ENCODE data around the gene SYT5. TPM values are rescaled to one million over a fixed set of nuclear protein-coding genes. Genes with fewer than 3 reads are reported as not detected.

SYT5 gene
- total and polyA plus RNA-seq, 4 experiments from 2014 or later = 0.29 to 0.59 TPM; not detected in 2

- Mint-ChIP-seq H3K36me3 (no peaks in the 10 kb centered on the region), H3K4me3 (peak overlapping the region in 2 of 8 donors; percentile 27 to 30), H3K4me1 (peaks cover 9 to 38% (median 21%) of the 10 kb centered on the region in 4 donors)
These were observed 8.6 kb downstream of the SYT5 start for GRCh38 chr19:55171440-55171839.

GRCh38 chr19:55169136-55169535 lies 11.0 kb downstream of the SYT5 start:
- Histone ChIP-seq H3K4me1 (ENCODE audit: insufficient read depth, low read length) (peaks cover 24% of the 10 kb centered on the region), H3K27ac (ENCODE audit: low read depth, low read length) (no peak overlapping the region), H3K4me3 (ENCODE audit: low read length in 2 of 2) (no peak overlapping the region), H3K36me3 (ENCODE audit: insufficient read depth, low read length) (no peaks in the 10 kb centered on the region), H3K27me3 (ENCODE audit: insufficient read depth, low read length) (peaks cover 28% of the 10 kb centered on the region), H3K9me3 (ENCODE audit: control insufficient read depth in 1 of 2, low read length in 2 of 2) (no peaks in the 10 kb centered on the region)
- H3K4me1 Mint-ChIP-seq = peaks cover 11 to 37% (median 20%) of the 10 kb centered on the region in 4 donors
- ChIA-PET POLR2A (ENCODE audit: partially characterized antibody) (no interaction called here), CTCF (ENCODE audit: partially characterized antibody) (interaction anchor here (1.2 kb wide), 1 partner anchor 8 kb away, joined by 3 read pairs; no protein-coding TSS in a partner anchor)
- no peaks in the 10 kb centered on the region for H3K36me3 Mint-ChIP-seq
- peaks cover 0 to 9% (median 2%) of the 10 kb centered on the region in 8 donors for H3K9me3 Mint-ChIP-seq
- intact Hi-C loops (cut with micrococcal nuclease) = no loop called here
- H3K27me3 Mint-ChIP-seq = peaks cover 51 to 66% of the 10 kb centered on the region in 2 donors
- no peak for DNase-seq
- H3K27ac Mint-ChIP-seq = no peak overlapping the region
- H3K4me3 Mint-ChIP-seq = no peak overlapping the region

More at GRCh38 chr19:55171440-55171839, 8.6 kb downstream of the SYT5 start:
- CTCF ChIA-PET (ENCODE audit: partially characterized antibody) = interaction anchor here (1.4 kb wide), 1 partner anchor 11 kb away, joined by 3 read pairs; no protein-coding TSS in a partner anchor
- intact Hi-C loops (cut with micrococcal nuclease) = no loop called here
- H3K27me3 ChIP-seq (ENCODE audit: insufficient read depth, low read length) = peaks cover 39% of the 10 kb centered on the region
- no peaks in the 10 kb centered on the region for H3K36me3 ChIP-seq (ENCODE audit: insufficient read depth, low read length)
- no peak overlapping the region for H3K27ac ChIP-seq (ENCODE audit: low read depth, low read length)
- H3K4me1 ChIP-seq (ENCODE audit: insufficient read depth, low read length) = peaks cover 24% of the 10 kb centered on the region
- Mint-ChIP-seq H3K9me3 (peaks cover 0 to 6% (median 3%) of the 10 kb centered on the region in 8 donors), H3K27ac (no peak overlapping the region), H3K27me3 (peaks cover 55 to 62% of the 10 kb centered on the region in 2 donors)
- no peaks in the 10 kb centered on the region for H3K9me3 ChIP-seq (ENCODE audit: control insufficient read depth in 1 of 2, low read length in 2 of 2)
- POLR2A ChIA-PET (ENCODE audit: partially characterized antibody) = no interaction called here
- DNase-seq = no peak
- H3K4me3 ChIP-seq (ENCODE audit: low read length in 2 of 2) = no peak overlapping the region

- H3K4me3 ChIP-seq (ENCODE audit: low read length in 2 of 2) = no peak within 1 kb of the TSS
- Mint-ChIP-seq H3K27ac (peak within 1 kb of the TSS in 6 of 7 donors; percentile 53 to 80 (median 71)), H3K4me3 (peak within 1 kb of the TSS; percentile 15 to 86 (median 56)), H3K9me3 (peaks cover 0 to 9% (median 2%) of the 10 kb centered on the region in 8 donors), H3K36me3 (no peaks in the 10 kb centered on the region), H3K27me3 (peaks cover 44 to 58% of the 10 kb centered on the region in 2 donors), H3K4me1 (peaks cover 10 to 19% (median 10%) of the 10 kb centered on the region in 4 donors)
- H3K27me3 ChIP-seq (ENCODE audit: insufficient read depth, low read length) = peaks cover 26% of the 10 kb centered on the region
- ChIA-PET CTCF (ENCODE audit: partially characterized antibody) (interaction anchor here (0.9 to 1.9 kb wide), 3 partner anchors 23 to 26 kb away, joined by 3 to 6 read pairs (median 5); no protein-coding TSS in a partner anchor), POLR2A (ENCODE audit: partially characterized antibody) (interaction anchor here (0.6 kb wide), 1 partner anchor 275 kb away, joined by 3 read pairs; no protein-coding TSS in a partner anchor)
- peaks cover 14% of the 10 kb centered on the region for H3K4me1 ChIP-seq (ENCODE audit: insufficient read depth, low read length)
- no peaks in the 10 kb centered on the region for H3K36me3 ChIP-seq (ENCODE audit: insufficient read depth, low read length)
- intact Hi-C loops (cut with micrococcal nuclease) = no loop called here
- peak; percentile 36 to 58 (median 57) for DNase-seq
- no peak within 1 kb of the TSS for H3K27ac ChIP-seq (ENCODE audit: low read depth, low read length)
- H3K9me3 ChIP-seq (ENCODE audit: control insufficient read depth in 1 of 2, low read length in 2 of 2) = no peaks in the 10 kb centered on the region
These were observed 13.4 kb downstream of the SYT5 start, which contains the start of gene DNAAF3 for GRCh38 chr19:55166530-55167268. Gene DNAAF3 (minus strand): TSS chr19:55166613. CDS start chr19:55166413, 200 bp downstream.

GRCh38 chr19:55165952-55166529 lies 14.0 kb downstream of the SYT5 start:
- Histone ChIP-seq H3K36me3 (ENCODE audit: insufficient read depth, low read length) (no peaks in the 10 kb centered on the region), H3K4me3 (ENCODE audit: low read length in 2 of 2) (no peak overlapping the region), H3K9me3 (ENCODE audit: control insufficient read depth in 1 of 2, low read length in 2 of 2) (no peaks in the 10 kb centered on the region), H3K4me1 (ENCODE audit: insufficient read depth, low read length) (peaks cover 14% of the 10 kb centered on the region), H3K27me3 (ENCODE audit: insufficient read depth, low read length) (peaks cover 24% of the 10 kb centered on the region), H3K27ac (ENCODE audit: low read depth, low read length) (no peak overlapping the region)
- Mint-ChIP-seq H3K9me3 (peaks cover 0 to 9% (median 2%) of the 10 kb centered on the region in 8 donors), H3K36me3 (no peaks in the 10 kb centered on the region), H3K27me3 (peaks cover 41 to 52% of the 10 kb centered on the region in 2 donors), H3K27ac (peak overlapping the region in 3 of 7 donors; percentile 44 to 77 (median 69)), H3K4me3 (peak overlapping the region in 6 of 8 donors; percentile 15 to 86 (median 58)), H3K4me1 (peaks cover 10 to 13% (median 10%) of the 10 kb centered on the region in 4 donors)
- intact Hi-C loops (cut with micrococcal nuclease) = no loop called here
- CTCF ChIA-PET (ENCODE audit: partially characterized antibody) = interaction anchor here (1.3 to 1.9 kb wide), 2 partner anchors 22 to 25 kb away, joined by 3 to 6 read pairs; no protein-coding TSS in a partner anchor
- DNase-seq = peak in 2 of 5 donors; percentile 32 to 49
- POLR2A ChIA-PET (ENCODE audit: partially characterized antibody) = no interaction called here

- peaks cover 8% of the 10 kb centered on the region for H3K27me3 ChIP-seq (ENCODE audit: insufficient read depth, low read length)
- intact Hi-C loops (cut with micrococcal nuclease) = loop anchor here (2.0 kb wide), 1 partner anchor 43 kb away; no protein-coding TSS in a partner anchor
- Mint-ChIP-seq H3K4me3 (no peak overlapping the region), H3K9me3 (peaks cover 0 to 9% (median under 1%) of the 10 kb centered on the region in 8 donors), H3K36me3 (no peaks in the 10 kb centered on the region), H3K4me1 (peaks cover 6 to 18% (median 7%) of the 10 kb centered on the region in 4 donors), H3K27me3 (peaks cover 27 to 47% of the 10 kb centered on the region in 2 donors), H3K27ac (no peak overlapping the region)
- H3K36me3 ChIP-seq (ENCODE audit: insufficient read depth, low read length) = no peaks in the 10 kb centered on the region
- ChIA-PET CTCF (ENCODE audit: partially characterized antibody) (interaction anchor here (1.1 kb wide), 1 partner anchor 10 kb away, joined by 3 read pairs; no protein-coding TSS in a partner anchor), POLR2A (ENCODE audit: partially characterized antibody) (no interaction called here)
- no peak overlapping the region for H3K4me3 ChIP-seq (ENCODE audit: low read length in 2 of 2)
- H3K27ac ChIP-seq (ENCODE audit: low read depth, low read length) = no peak overlapping the region
- H3K4me1 ChIP-seq (ENCODE audit: insufficient read depth, low read length) = peaks cover 7% of the 10 kb centered on the region
- no peaks in the 10 kb centered on the region for H3K9me3 ChIP-seq (ENCODE audit: control insufficient read depth in 1 of 2, low read length in 2 of 2)
- peak in 1 of 5 donors; percentile 29 for DNase-seq
These were observed 18.3 kb downstream of the SYT5 start for GRCh38 chr19:55161571-55162322.

- H3K27me3 Mint-ChIP-seq = peaks cover 25 to 43% of the 10 kb centered on the region in 2 donors
- no peak overlapping the region for H3K4me3 Mint-ChIP-seq
- CTCF ChIA-PET (ENCODE audit: partially characterized antibody) = interaction anchor here (0.8 to 2.8 kb wide), 7 partner anchors 9 to 73 kb away, joined by 3 to 16 read pairs (median 3); no protein-coding TSS in a partner anchor
- Histone ChIP-seq H3K27ac (ENCODE audit: low read depth, low read length) (no peak overlapping the region), H3K4me1 (ENCODE audit: insufficient read depth, low read length) (peaks cover 8% of the 10 kb centered on the region), H3K4me3 (ENCODE audit: low read length in 2 of 2) (no peak overlapping the region), H3K9me3 (ENCODE audit: control insufficient read depth in 1 of 2, low read length in 2 of 2) (no peaks in the 10 kb centered on the region), H3K27me3 (ENCODE audit: insufficient read depth, low read length) (peaks cover 6% of the 10 kb centered on the region), H3K36me3 (ENCODE audit: insufficient read depth, low read length) (no peaks in the 10 kb centered on the region)
- peaks cover 0 to 5% (median 0%) of the 10 kb centered on the region in 8 donors for H3K9me3 Mint-ChIP-seq
- POLR2A ChIA-PET (ENCODE audit: partially characterized antibody) = no interaction called here
- H3K36me3 Mint-ChIP-seq = no peaks in the 10 kb centered on the region
- peaks cover 2 to 10% (median 7%) of the 10 kb centered on the region in 4 donors for H3K4me1 Mint-ChIP-seq
- no peak overlapping the region for H3K27ac Mint-ChIP-seq
- DNase-seq = peak in 1 of 5 donors; percentile 17
- intact Hi-C loops (cut with micrococcal nuclease) = loop anchor here (1.0 to 2.0 kb wide), 2 partner anchors 20 to 42 kb away; no protein-coding TSS in a partner anchor
These were observed 19.1 kb downstream of the SYT5 start for GRCh38 chr19:55160986-55161365.

Data from CD4-positive, alpha-beta memory T cell (primary cell).